Measurements from ENCODE around the gene RAB36. TPM values are rescaled to one million over a fixed set of nuclear protein-coding genes. Genes with fewer than 3 reads are reported as not detected.

The RAB36 gene
- total RNA-seq, 1 experiment from 2014 or later: 1.1 TPM

GRCh38 chr22:23097412-23098229 lies 47.7 kb upstream of the RAB36 start:
- Histone ChIP-seq H3K4me1 (ENCODE audit: insufficient read depth, low read length) (no peaks in the 10 kb centered on the region), H2AFZ (ENCODE audit: low read length) (no peak overlapping the region), H3K36me3 (ENCODE audit: low read depth, low read length) (no peaks in the 10 kb centered on the region), H3F3A (ENCODE audit: low read length, unreplicated experiment) (no peaks in the 10 kb centered on the region), H3K9me3 (ENCODE audit: low read length) (no peaks in the 10 kb centered on the region), H3K4me2 (ENCODE audit: low read length) (no peak overlapping the region), H4K20me1 (ENCODE audit: low read length) (no peaks in the 10 kb centered on the region), H3K79me2 (ENCODE audit: low read length) (no peaks in the 10 kb centered on the region), H3K27me3 (ENCODE audit: low read length) (no peaks in the 10 kb centered on the region), H3K27ac (ENCODE audit: low read length) (no peak overlapping the region), H3K9ac (ENCODE audit: low read length) (no peak overlapping the region), H3K9me2 (replicated peaks; ENCODE audit: low read length) (no peaks in the 10 kb centered on the region), H3K4me3 (ENCODE audit: low read length) (no peak overlapping the region)
- POLR2A ChIA-PET (ENCODE audit: unreplicated experiment): no interaction called here
- no TSS peak for BruUV-seq (replicated peaks)
- DNase-seq (no peak), ATAC-seq (no peak)
- no peak for TF ChIP-seq CTCF (conservative IDR thresholded peaks at IDR 0.05; ENCODE audit: low read depth, low read length)
- no peak for TF ChIP-seq EZH2phosphoT487 (IDR thresholded peaks at IDR 0.05; ENCODE audit: borderline replicate concordance, low read length)
- no peak for TF ChIP-seq EZH2 (IDR thresholded peaks at IDR 0.05; ENCODE audit: low read length, unreplicated experiment)
- intact Hi-C loops (cut with micrococcal nuclease): no loop called here
- CTCF ChIA-PET: no interaction called here

- ATAC-seq: no peak
- intact Hi-C loops (cut with micrococcal nuclease): no loop called here
- H3K27ac ChIP-seq (ENCODE audit: low read length): no peak overlapping the region
- H2AFZ ChIP-seq (ENCODE audit: low read length): no peak overlapping the region
- BruUV-seq (replicated peaks): no TSS peak
- no peaks in the 10 kb centered on the region for H3F3A ChIP-seq (ENCODE audit: low read length, unreplicated experiment)
- no peaks in the 10 kb centered on the region for H3K9me3 ChIP-seq (ENCODE audit: low read length)
- H3K4me2 ChIP-seq (ENCODE audit: low read length): no peak overlapping the region
- no peaks in the 10 kb centered on the region for H3K79me2 ChIP-seq (ENCODE audit: low read length)
- no peak for DNase-seq
- no peaks in the 10 kb centered on the region for H3K4me1 ChIP-seq (ENCODE audit: insufficient read depth, low read length)
- H3K4me3 ChIP-seq (ENCODE audit: low read length): no peak overlapping the region
- TF ChIP-seq EZH2 (IDR thresholded peaks at IDR 0.05; ENCODE audit: low read length, unreplicated experiment) (no peak), EZH2phosphoT487 (IDR thresholded peaks at IDR 0.05; ENCODE audit: borderline replicate concordance, low read length) (no peak), CTCF (conservative IDR thresholded peaks at IDR 0.05; ENCODE audit: low read depth, low read length) (no peak)
- H3K9ac ChIP-seq (ENCODE audit: low read length): no peak overlapping the region
- ChIA-PET POLR2A (ENCODE audit: unreplicated experiment) (no interaction called here), CTCF (no interaction called here)
- H4K20me1 ChIP-seq (ENCODE audit: low read length): no peaks in the 10 kb centered on the region
- no peaks in the 10 kb centered on the region for H3K36me3 ChIP-seq (ENCODE audit: low read depth, low read length)
- no peaks in the 10 kb centered on the region for H3K9me2 ChIP-seq (replicated peaks; ENCODE audit: low read length)
- H3K27me3 ChIP-seq (ENCODE audit: low read length): no peaks in the 10 kb centered on the region
Measured at GRCh38 chr22:23098230-23098705, 47.0 kb upstream of the RAB36 start.

Data from PC-3 (cell line).